Naive thymus-derived CD8-positive, alpha-beta T cell (primary cell): ENCODE results near the gene PITHD1. TPM values are rescaled to one million over a fixed set of nuclear protein-coding genes. Genes with fewer than 3 reads are reported as not detected.
"Not testable (repeated sequence)": the region's sequence is repeated elsewhere in the genome, so short reads cannot be mapped to it uniquely, and the experiment has no call there.

Experiments used
- ATAC-seq, 2 donors: fragments of 150-1000 bp; cut with Tn5 transposase in 1 of 2; sonication (Bioruptor Pico), chemical (Tn5 transposase) in 1 of 2; 1 replicate in 1 of 2; 2 replicates in 1 of 2; pipeline ENCODE4 v1.10.0; 2021; ENCODE audit warnings: mild to moderate bottlenecking in 2 of 2, moderate library complexity in 2 of 2
- POLR2A ChIA-PET: fragments of 350-600 bp; sonication (Branson Sonifier 250); formaldehyde crosslinking; loops from one replicate; lab custom pipeline; 2021; ENCODE audit warnings: antibody characterized with exemption; lab: Charles Lee
- DNase-seq, 10 donors: peaks; one replicate each; pipeline versions ENCODE4 v3.0.0 to v3.0.0-alpha.2; 2020 to 2022
- H3K27ac Mint-ChIP-seq, 10 donors: one replicate each; pipeline ENCODE4 v1.8.0; 2020 to 2022; ENCODE audit warnings: mild to moderate bottlenecking in 10 of 10, mixed read lengths in 10 of 10, moderate library complexity in 4 of 10, inconsistent platforms in 1 of 10
- H3K27me3 Mint-ChIP-seq, 5 donors: one replicate each; pipeline ENCODE4 v1.8.0; 2021 to 2022; ENCODE audit warnings: mixed read lengths in 5 of 5
- H3K36me3 Mint-ChIP-seq, 3 donors: one replicate each; pipeline ENCODE4 v1.8.0; 2020 to 2022; ENCODE audit warnings: mixed read lengths in 3 of 3, mild to moderate bottlenecking in 2 of 3, inconsistent platforms in 1 of 3
- H3K4me1 Mint-ChIP-seq, 4 donors: one replicate each; pipeline ENCODE4 v1.8.0; 2021 to 2022; ENCODE audit warnings: mixed read lengths in 4 of 4
- H3K4me3 Mint-ChIP-seq, 10 donors: one replicate each; pipeline ENCODE4 v1.8.0; 2020 to 2022; ENCODE audit warnings: mild to moderate bottlenecking in 10 of 10, mixed read lengths in 10 of 10, moderate library complexity in 6 of 10, inconsistent platforms in 1 of 10
- H3K9me3 Mint-ChIP-seq, 9 donors: one replicate each; pipeline ENCODE4 v1.8.0; 2020 to 2022; ENCODE audit warnings: mixed read lengths in 9 of 9, mild to moderate bottlenecking in 3 of 9, inconsistent platforms in 1 of 9, moderate library complexity in 1 of 9
- polyA plus RNA-seq, 3 donors: library from polyadenylated mRNA; unstranded; fragments of 300-500 nt; fragmentation: Illumina TruSeq; gene quantifications; one replicate each; pipeline ENCODE4 v1.2.3, GENCODE V29; 2021
- total RNA-seq, 8 experiments: library from RNA in 2 of 8; stranded (reverse) in 2 of 8; gene quantifications; one replicate each; pipeline ENCODE4 v1.2.3 and lab custom pipeline; 2021 to 2026

The PITHD1 gene
- total RNA-seq (10 to 100 TPM; 79.1 to 86.6 TPM), polyA plus RNA-seq (10 to 100 TPM; 68.1 to 80.6 (median 74.3) TPM), total RNA-seq (lab: John Stamatoyannopoulos, UW) (75.5 to 121 (median 93.2) reads per million in 6 experiments)

GRCh38 chr1:23777979-23778814 is at the start of gene PITHD1:
Gene PITHD1, plus strand, starts transcription at chr1:23778418. Its CDS starts 98 bp downstream, at chr1:23778516.
- Mint-ChIP-seq H3K36me3 (peaks cover 0 to 24% (median 0%) of the 10 kb centered on the region in 3 donors), H3K4me3 (peak within 1 kb of the TSS; percentile 84 to 97 (median 94)), H3K27me3 (no peaks in the 10 kb centered on the region), H3K9me3 (no peaks in the 10 kb centered on the region), H3K27ac (peak within 1 kb of the TSS; percentile 86 to 99 (median 97)), H3K4me1 (peaks cover 15 to 64% (median 36%) of the 10 kb centered on the region in 4 donors)
- peak; percentile 86 to 90 for ATAC-seq
- POLR2A ChIA-PET: interaction anchor here (0.5 to 3.7 kb wide), 15 partner anchors 9 to 585 kb away, joined by 3 to 42 read pairs (median 6); partner anchors contain the start of genes ELOA, FUCA1, GALE and HMGCL
- DNase-seq: peak; percentile 70 to 87 (median 80)

- ATAC-seq (no peak), DNase-seq (no peak)
- Mint-ChIP-seq H3K36me3 (no peaks in the 10 kb centered on the region), H3K27me3 (no peaks in the 10 kb centered on the region), H3K4me1 (peaks cover 0 to 19% (median 0%) of the 10 kb centered on the region in 4 donors), H3K9me3 (no peaks in the 10 kb centered on the region), H3K4me3 (no peak overlapping the region), H3K27ac (peak overlapping the region in 2 of 10 donors; percentile 26 to 31)
- POLR2A ChIA-PET: no interaction called here
These were observed 45.6 kb upstream of the PITHD1 start for GRCh38 chr1:23732363-23733224.

GRCh38 chr1:23733281-23733680 is 44.9 kb upstream of the PITHD1 start:
- H3K4me1 Mint-ChIP-seq: peaks cover 0 to 12% (median 0%) of the 10 kb centered on the region in 4 donors
- not testable (repeated sequence) for DNase-seq, H3K27ac Mint-ChIP-seq, H3K27me3 Mint-ChIP-seq, H3K9me3 Mint-ChIP-seq, H3K4me3 Mint-ChIP-seq, ATAC-seq, H3K36me3 Mint-ChIP-seq
- POLR2A ChIA-PET: interaction anchor here (0.7 kb wide), 1 partner anchor 65 kb away, joined by 5 read pairs; no protein-coding TSS in a partner anchor

- H3K9me3 Mint-ChIP-seq: no peaks in the 10 kb centered on the region
- DNase-seq (no peak), ATAC-seq (no peak)
- H3K27ac Mint-ChIP-seq: peak overlapping the region in 1 of 10 donors; percentile 84
- H3K4me3 Mint-ChIP-seq: no peak overlapping the region
- POLR2A ChIA-PET: no interaction called here
- H3K27me3 Mint-ChIP-seq: no peaks in the 10 kb centered on the region
- no peaks in the 10 kb centered on the region for H3K36me3 Mint-ChIP-seq
- H3K4me1 Mint-ChIP-seq: no peaks in the 10 kb centered on the region
These were observed 41.6 kb upstream of the PITHD1 start for GRCh38 chr1:23736437-23737134.

- DNase-seq (no peak), ATAC-seq (no peak)
- Mint-ChIP-seq H3K4me3 (peak overlapping the region in 8 of 10 donors; percentile 88 to 92 (median 90)), H3K4me1 (peaks cover 10 to 34% (median 30%) of the 10 kb centered on the region in 4 donors), H3K27me3 (no peaks in the 10 kb centered on the region), H3K9me3 (no peaks in the 10 kb centered on the region), H3K27ac (peak overlapping the region in 3 of 10 donors; percentile 84 to 96 (median 93)), H3K36me3 (peaks cover 0 to 10% (median 0%) of the 10 kb centered on the region in 3 donors)
- POLR2A ChIA-PET: no interaction called here
These were observed 36.6 kb upstream of the PITHD1 start for GRCh38 chr1:23741609-23742008.

- DNase-seq: peak in 2 of 10 donors; percentile 6 to 59
- H3K4me3 Mint-ChIP-seq: peak overlapping the region; percentile 87 to 92 (median 90)
These were observed 35.4 kb upstream of the PITHD1 start for GRCh38 chr1:23742670-23743286.

GRCh38 chr1:23743287-23744152 is 34.7 kb upstream of the PITHD1 start, which contains the start of gene ELOA:
Gene ELOA, plus strand, starts transcription at chr1:23743471. Its CDS starts 33 bp downstream, at chr1:23743504.
- peaks cover 24 to 53% (median 49%) of the 10 kb centered on the region in 4 donors for H3K4me1 Mint-ChIP-seq
- H3K4me3 Mint-ChIP-seq: peak within 1 kb of the TSS; percentile 87 to 94 (median 91)
- H3K27me3 Mint-ChIP-seq: no peaks in the 10 kb centered on the region
- H3K9me3 Mint-ChIP-seq: no peaks in the 10 kb centered on the region
- DNase-seq (peak; percentile 63 to 83 (median 74)), ATAC-seq (peak; percentile 94)
- POLR2A ChIA-PET: interaction anchor here (0.6 to 2.1 kb wide), 16 partner anchors 10 to 684 kb away, joined by 3 to 20 read pairs (median 4); partner anchors contain the start of genes GALE, HMGCL, HNRNPR and PITHD1
- peak within 1 kb of the TSS; percentile 89 to 96 (median 94) for H3K27ac Mint-ChIP-seq
- peaks cover 0 to 21% (median 0%) of the 10 kb centered on the region in 3 donors for H3K36me3 Mint-ChIP-seq

More at GRCh38 chr1:23742670-23743286, 35.4 kb upstream of the PITHD1 start:
- ATAC-seq: peak; percentile 36 to 54
- Mint-ChIP-seq H3K9me3 (no peaks in the 10 kb centered on the region), H3K4me1 (peaks cover 20 to 45% (median 41%) of the 10 kb centered on the region in 4 donors), H3K27me3 (no peaks in the 10 kb centered on the region), H3K27ac (peak overlapping the region; percentile 83 to 96 (median 94)), H3K36me3 (peaks cover 0 to 15% (median 0%) of the 10 kb centered on the region in 3 donors)
- POLR2A ChIA-PET: interaction anchor here (1.0 to 2.1 kb wide), 12 partner anchors 11 to 398 kb away, joined by 3 to 20 read pairs (median 4); partner anchors contain the start of genes GALE, HMGCL, HNRNPR and PITHD1

GRCh38 chr1:23745515-23745914 is 32.7 kb upstream of the PITHD1 start:
- H3K36me3 Mint-ChIP-seq: peaks cover 0 to 37% (median 2%) of the 10 kb centered on the region in 3 donors
- H3K9me3 Mint-ChIP-seq: no peaks in the 10 kb centered on the region
- H3K4me3 Mint-ChIP-seq: peak overlapping the region in 9 of 10 donors; percentile 44 to 92 (median 88)
- DNase-seq (peak in 2 of 10 donors; percentile 16 to 23), ATAC-seq (no peak)
- POLR2A ChIA-PET: interaction anchor here (0.6 to 2.0 kb wide), 5 partner anchors 9 to 363 kb away, joined by 3 to 7 read pairs (median 3); partner anchors contain the start of gene RPL11
- no peaks in the 10 kb centered on the region for H3K27me3 Mint-ChIP-seq
- peaks cover 26 to 62% (median 56%) of the 10 kb centered on the region in 4 donors for H3K4me1 Mint-ChIP-seq
- H3K27ac Mint-ChIP-seq: peak overlapping the region in 7 of 10 donors; percentile 34 to 92 (median 52)

- no peak for ATAC-seq
- POLR2A ChIA-PET: no interaction called here
- Mint-ChIP-seq H3K36me3 (peaks cover 4 to 62% (median 10%) of the 10 kb centered on the region in 3 donors), H3K4me3 (no peak overlapping the region), H3K9me3 (no peaks in the 10 kb centered on the region), H3K27ac (peak overlapping the region in 3 of 10 donors; percentile 8 to 64 (median 37)), H3K4me1 (peaks cover 30 to 54% (median 52%) of the 10 kb centered on the region in 4 donors), H3K27me3 (no peaks in the 10 kb centered on the region)
- DNase-seq: no peak
These were observed 30.2 kb upstream of the PITHD1 start for GRCh38 chr1:23748016-23748415.
